ENCODE results near the gene SIRPD.
"Not testable (repeated sequence)": the region's sequence is repeated elsewhere in the genome, so short reads cannot be mapped to it uniquely, and the experiment has no call there.

SIRPD gene

GRCh38 chr20:1557605-1558004, at the start of gene SIRPD:
TSS of gene SIRPD (minus strand) at chr20:1557705. CDS start at chr20:1557653, 52 bp downstream.
- no peak for DNase-seq

GRCh38 chr20:1600736-1601135, 43.2 kb upstream of the SIRPD start:
- DNase-seq: no peak

- no peak for DNase-seq
Observed at GRCh38 chr20:1595333-1595732, 37.8 kb upstream of the SIRPD start.

GRCh38 chr20:1588533-1589460, 31.3 kb upstream of the SIRPD start:
- no peak for DNase-seq

GRCh38 chr20:1587781-1588532, 30.5 kb upstream of the SIRPD start:
- no peak for DNase-seq

GRCh38 chr20:1579488-1579887, 22.0 kb upstream of the SIRPD start:
- no peak for DNase-seq

GRCh38 chr20:1577906-1578305, 20.4 kb upstream of the SIRPD start:
- no peak for DNase-seq

GRCh38 chr20:1577313-1577712, 19.8 kb upstream of the SIRPD start:
- DNase-seq: not testable (repeated sequence)

- no peak for DNase-seq
Observed at GRCh38 chr20:1576641-1577040, 19.1 kb upstream of the SIRPD start.

GRCh38 chr20:1576003-1576402, 18.5 kb upstream of the SIRPD start:
- not testable (repeated sequence) for DNase-seq

- not testable (repeated sequence) for DNase-seq
Observed at GRCh38 chr20:1571583-1571982, 14.1 kb upstream of the SIRPD start.

GRCh38 chr20:1569415-1569881, 11.9 kb upstream of the SIRPD start:
- DNase-seq: no peak

GRCh38 chr20:1568163-1568490, 10.6 kb upstream of the SIRPD start:
- DNase-seq: no peak

GRCh38 chr20:1567392-1568162, 10.1 kb upstream of the SIRPD start:
- no peak for DNase-seq

GRCh38 chr20:1566701-1567100, 9.2 kb upstream of the SIRPD start:
- DNase-seq: no peak

GRCh38 chr20:1565461-1565860, 8.0 kb upstream of the SIRPD start:
- no peak for DNase-seq

GRCh38 chr20:1563598-1563997, 6.1 kb upstream of the SIRPD start:
- DNase-seq: no peak

GRCh38 chr20:1562622-1563021, 5.1 kb upstream of the SIRPD start:
- no peak for DNase-seq

- DNase-seq: no peak
Observed at GRCh38 chr20:1561350-1561749, 3.8 kb upstream of the SIRPD start.

GRCh38 chr20:1555952-1556351, 1.6 kb downstream of the SIRPD start:
- DNase-seq: no peak

GRCh38 chr20:1539816-1540419, 17.6 kb downstream of the SIRPD start:
- no peak for DNase-seq

GRCh38 chr20:1538655-1539054, 18.9 kb downstream of the SIRPD start:
- DNase-seq: no peak

GRCh38 chr20:1537731-1538058, 19.8 kb downstream of the SIRPD start:
- peak; percentile 17 for DNase-seq

Data from midbrain (tissue), 1 donor.